GM21576 (cell line): Measurements from ENCODE around the gene PLSCR1.
"Not testable (repeated sequence)": the region's sequence is repeated elsewhere in the genome, so short reads cannot be mapped to it uniquely, and the experiment has no call there.

Source experiments
- ATAC-seq: cut with Tn5 transposase; IDR thresholded peaks from one replicate; pipeline ENCODE4 v1.9.1; 2021; ENCODE audit warnings: mild to moderate bottlenecking, moderate library complexity; ENCODE audit not compliant: unreplicated experiment

The PLSCR1 gene

DNA sequence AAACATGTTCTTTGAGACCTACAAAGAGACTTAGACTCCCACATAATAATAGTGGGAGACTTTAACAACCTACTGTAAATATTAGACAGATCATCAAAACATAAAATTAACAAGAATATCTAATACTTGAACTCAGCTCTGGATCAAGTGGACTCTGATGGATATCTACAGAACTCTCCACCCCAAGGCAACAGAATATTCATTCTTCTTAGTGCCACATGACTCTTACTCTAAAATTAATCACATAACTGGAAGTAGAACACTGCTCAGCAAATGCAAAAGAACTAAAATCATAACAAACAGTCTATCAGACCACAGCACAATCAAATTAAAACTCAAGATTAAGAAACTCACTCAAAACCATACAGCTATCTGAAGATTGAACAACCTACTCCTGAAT is 59.1 kb downstream of the PLSCR1 start:
- no peak for ATAC-seq

DNA sequence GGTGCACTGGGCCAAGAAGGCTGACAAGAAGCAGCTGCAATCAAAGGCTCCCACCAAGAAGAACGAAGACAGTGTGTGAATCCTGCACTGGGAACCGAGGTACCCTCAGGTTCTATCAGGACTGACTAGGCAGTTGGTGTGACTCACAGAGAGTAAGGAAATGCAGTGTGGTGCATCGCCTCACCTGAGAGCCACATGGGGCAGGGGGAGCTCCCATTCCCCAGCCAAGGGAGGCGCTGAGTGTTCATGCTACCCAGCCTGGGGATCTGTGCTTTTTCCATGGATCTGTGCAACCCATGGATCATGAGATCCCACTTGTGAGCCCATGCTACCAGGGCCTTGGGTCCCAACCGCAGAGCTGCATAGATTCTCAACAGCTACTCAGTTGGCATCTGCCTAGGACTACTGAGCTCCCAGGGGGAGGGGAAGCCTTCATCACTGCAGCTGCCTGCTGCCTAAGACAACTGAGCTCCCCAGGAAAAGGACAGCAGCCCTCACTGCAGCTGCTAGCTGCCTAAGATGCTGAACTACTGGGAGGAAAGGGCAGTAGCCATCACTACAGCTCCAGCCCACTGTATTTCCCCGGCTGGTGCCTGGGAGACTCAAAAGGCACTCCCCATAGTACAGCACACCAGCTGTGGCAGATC is 68.2 kb downstream of the PLSCR1 start:
- ATAC-seq = no peak

DNA sequence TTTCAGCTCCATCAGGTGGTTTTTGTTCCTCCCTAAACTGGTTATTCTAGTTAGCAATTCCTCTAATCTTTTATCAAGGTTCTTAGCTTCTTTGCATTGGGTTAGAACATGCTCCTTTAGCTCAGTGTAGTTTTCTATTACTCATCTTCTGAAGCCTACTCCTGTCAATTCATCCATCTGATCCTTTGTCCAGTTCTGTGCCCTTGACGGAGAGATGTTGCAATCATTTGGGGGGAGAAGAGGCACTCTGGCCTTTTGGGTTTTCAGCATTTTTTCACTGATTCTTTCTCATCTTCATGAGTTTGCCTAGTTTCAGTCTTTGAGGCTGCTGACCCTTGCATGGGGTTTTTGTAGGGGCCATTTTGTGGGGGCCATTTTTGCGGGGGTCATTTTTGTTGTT is 69.4 kb downstream of the PLSCR1 start:
- not testable (repeated sequence) for ATAC-seq

DNA sequence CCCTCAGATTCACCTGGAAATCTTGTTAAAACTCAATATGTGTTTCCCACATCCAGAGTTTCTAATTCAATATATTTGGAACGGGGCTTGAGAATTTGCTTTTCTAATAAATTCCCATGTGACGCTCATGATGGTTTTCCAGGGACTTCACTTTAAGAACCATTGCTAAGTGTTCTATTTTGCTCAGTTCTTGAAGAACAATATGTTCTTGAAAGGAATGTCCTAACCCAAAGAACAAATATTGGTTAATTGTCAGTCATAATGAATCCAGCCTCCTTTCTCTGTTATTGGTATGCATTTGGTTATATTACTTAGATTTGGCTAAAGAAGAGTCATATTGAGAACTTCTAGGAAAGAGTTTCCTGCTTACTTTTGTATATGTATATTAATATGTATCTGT is 70.7 kb downstream of the PLSCR1 start:
- ATAC-seq = no peak

DNA sequence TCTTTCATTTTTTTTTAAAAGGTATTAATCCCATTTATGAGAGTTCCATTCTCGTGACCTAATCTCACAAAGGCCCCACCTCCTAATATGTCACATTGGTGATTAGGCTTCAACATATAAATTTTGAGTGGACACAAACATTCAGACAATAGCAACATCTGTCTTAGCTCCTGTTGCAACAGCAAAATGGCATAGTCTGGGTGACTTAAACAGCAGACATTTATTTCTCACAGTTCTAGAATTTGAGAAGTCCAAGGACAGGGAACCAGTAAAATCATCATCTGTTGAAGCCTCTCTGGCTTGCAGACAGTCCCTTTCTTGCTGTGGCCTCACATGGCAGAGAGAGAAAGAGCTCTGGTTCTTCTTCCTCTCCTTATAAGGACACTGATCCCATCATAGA is 71.8 kb downstream of the PLSCR1 start:
- no peak for ATAC-seq

DNA sequence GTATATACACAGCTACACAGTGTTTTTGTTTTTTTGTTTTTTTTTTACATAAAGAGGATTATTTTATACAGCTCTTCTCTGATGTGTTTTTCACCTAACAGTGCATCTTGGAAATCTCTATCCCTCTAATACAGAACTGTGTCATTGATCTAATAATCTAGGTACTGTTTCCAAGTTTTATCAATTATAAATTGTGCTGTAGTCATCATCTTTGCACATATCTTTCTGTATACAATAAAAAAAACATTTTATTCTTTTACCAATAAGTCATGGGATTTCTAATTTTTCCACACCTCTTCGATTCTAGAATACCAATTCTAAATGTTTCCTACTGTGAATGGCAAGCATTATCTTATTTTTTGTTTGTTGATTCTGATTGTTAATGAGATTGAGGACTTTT is 73.4 kb downstream of the PLSCR1 start:
- ATAC-seq = no peak

DNA sequence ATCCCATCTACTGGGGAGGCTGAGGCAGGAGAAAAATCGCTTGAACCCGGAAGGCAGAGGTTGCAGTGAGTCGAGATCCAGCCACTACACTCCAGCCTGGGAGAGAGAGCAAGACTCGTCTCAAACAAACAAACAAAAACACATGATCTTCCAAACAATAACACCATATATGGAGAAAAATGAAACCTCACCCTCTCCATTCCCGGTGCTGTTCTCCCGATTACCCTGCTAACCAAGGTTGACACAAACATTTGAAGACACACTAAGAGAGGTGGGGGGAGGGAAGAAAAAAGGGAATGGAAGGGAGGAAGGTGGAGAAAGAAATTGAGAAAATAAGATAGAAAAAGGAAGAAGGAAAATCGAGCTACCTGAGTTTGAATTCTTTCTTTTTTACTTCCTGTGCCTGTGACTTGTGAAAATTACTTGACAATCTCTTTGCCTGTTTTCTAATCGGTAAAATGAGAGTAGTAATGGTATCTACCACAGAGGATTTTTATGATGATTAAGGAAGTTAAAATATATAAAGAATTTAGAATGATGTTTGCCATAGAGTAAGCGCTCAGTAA is 73.9 kb downstream of the PLSCR1 start:
- ATAC-seq = no peak

DNA sequence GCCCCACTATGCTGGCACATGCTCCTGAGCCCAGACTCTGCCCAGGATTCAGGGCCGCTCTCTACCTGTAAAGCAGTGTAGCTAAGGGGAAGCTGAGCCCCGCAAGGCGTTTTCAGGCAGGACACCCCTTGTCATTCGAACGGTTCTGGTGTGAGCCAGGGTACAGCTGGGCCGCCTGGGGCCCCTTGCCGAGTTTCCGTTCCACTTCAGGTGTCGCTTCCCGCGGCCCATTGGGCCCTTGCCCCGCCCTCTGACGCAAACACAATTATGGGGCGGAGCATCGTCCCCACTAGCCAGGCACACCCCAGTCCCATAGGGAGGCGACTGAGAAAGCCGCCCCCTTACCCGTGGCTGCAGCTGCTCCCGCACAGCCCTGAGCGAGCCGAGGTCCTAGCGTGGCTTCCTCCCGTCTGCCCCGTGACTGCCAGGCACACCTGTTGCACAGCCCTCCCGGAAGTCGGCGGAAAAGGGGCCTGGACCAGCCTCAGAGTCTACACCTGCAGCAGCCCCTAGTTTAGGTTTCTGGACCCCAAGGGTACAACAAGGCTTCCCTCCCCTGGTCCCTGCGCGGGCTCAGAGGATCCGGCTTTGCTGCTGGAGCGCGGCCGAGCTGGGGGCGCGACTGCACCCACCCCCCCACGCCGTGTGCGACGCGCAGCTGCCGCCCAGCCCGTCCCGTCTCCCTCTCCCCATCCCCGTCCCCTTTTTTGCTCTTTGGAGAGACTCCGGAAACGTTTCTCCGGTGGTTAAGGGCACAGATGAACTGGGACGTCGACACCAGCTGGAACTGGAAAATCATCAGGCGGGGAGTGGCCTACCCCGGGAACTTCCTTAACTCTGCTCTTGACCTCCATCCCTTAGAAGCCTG is 75.0 kb downstream of the PLSCR1 start, which contains the start of gene PLSCR2:
TSS of gene PLSCR2 (minus strand) at position 412 of the 868 bp plus-strand sequence. CDS start 9,657 bp downstream, outside the sequence.
- ATAC-seq = peak; percentile 99

DNA sequence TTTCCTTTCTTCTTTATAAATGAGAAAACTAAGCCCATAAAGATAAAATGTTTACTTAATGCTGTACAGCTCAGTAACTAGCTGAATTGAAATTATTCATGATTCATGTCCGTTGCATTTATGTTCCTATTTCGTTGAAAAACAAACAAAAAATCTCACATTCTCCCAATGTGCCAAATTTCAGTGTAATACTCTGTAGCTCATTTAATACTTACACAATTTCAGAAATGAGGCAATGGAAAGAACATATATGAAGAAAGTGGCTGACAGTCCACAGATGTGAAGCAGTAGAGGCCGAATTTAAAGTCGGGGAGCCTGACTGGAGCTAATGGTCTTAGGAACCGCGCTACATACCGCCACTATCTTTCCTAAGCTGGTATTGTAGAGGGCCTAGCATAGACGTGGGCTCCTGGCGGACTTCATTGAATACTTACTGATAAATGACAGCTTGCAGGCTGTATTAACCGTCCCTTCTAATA is 75.7 kb downstream of the PLSCR1 start:
- no peak for ATAC-seq

DNA sequence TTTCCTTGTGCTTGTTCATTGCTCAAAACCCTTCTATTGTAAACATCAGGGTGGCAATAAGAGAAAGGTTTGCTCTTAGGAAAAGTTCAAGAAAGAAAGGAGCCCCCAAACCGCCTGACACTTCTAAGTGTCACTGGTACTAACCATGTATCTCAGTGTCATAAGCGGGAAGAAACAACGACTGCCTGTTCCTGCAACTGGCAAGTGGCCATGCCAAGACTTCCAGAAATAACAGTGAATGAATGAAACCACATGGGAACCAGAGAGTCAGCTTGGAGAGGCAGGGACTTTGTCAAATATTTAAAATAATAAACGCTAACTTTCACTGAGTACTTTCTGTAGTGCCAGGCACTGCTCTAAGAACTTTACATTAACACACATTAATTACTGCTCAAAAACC is 76.2 kb downstream of the PLSCR1 start:
- ATAC-seq = no peak

DNA sequence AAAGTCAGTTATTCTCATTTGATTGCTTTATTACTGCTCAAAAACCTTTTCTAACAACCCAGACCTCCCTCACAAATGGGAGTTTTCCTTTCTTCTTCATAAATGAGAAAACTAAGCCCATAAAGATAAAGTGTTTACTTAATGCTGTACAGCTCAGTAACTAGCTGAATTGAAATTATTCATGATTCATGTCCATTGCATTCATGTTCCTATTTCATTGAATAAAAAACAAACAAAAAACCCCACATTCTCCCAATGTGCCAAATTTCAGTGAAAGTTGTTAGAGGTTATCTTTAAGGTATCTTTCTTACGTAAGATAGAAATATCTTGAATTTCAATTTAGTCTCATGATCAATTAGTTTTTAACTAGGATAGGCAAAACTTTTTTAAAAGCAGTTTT is 77.8 kb downstream of the PLSCR1 start:
- no peak for ATAC-seq

DNA sequence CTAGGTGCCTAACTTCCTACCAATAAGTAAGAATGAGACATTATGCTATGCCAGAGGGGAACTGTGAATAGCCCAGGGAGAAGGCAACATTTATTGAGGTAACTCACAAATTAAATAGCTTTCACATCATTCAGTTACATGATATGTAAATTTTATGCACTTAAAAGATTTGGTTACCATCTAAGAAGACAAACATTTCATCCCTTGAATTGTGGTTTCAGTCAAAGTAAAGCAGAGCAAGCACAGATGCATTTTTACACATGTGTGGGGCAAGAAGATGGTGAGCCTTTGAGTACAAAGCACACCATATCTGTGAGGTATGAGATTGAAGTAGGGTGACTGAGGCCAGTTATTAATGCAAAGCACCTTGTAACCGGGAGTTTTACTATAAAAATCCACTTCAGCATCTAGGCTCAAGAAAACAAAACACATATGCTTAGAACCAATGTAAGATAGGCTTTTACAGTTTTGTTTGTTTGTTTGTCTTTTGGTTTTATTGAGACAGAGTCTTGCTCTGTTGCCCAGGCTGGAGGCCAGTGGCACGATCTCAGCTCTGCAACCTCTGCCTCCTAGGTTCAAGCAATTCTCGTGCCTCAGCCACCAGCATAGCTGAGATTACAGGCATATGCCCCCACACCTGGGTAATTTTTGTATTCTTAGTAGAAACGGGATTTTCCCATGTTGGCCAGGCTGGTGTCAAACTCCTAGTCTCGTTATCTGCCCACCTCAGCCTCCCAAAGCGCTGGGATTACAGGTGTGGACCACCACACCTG is 78.5 kb downstream of the PLSCR1 start:
- ATAC-seq = no peak
